GM12892 (cell line): ENCODE data around the gene VWA3B.

Source experiments
- POLR2A ChIP-seq: IDR thresholded peaks from 2 replicates; pipeline ENCODE4 v1.6.1; 2011; ENCODE audit warnings: low read depth, low read length, control low read depth
- POLR2AphosphoS5 ChIP-seq: IDR thresholded peaks from 2 replicates; pipeline ENCODE4 v1.6.1; 2011; ENCODE audit warnings: low read depth, low read length, control low read depth

- TF ChIP-seq POLR2A (no peak), POLR2AphosphoS5 (no peak)
Measured at GRCh38 chr2:98084151-98084868, 2.7 kb upstream of the VWA3B start.
